ENCODE data around the gene ODC1.

DNA sequence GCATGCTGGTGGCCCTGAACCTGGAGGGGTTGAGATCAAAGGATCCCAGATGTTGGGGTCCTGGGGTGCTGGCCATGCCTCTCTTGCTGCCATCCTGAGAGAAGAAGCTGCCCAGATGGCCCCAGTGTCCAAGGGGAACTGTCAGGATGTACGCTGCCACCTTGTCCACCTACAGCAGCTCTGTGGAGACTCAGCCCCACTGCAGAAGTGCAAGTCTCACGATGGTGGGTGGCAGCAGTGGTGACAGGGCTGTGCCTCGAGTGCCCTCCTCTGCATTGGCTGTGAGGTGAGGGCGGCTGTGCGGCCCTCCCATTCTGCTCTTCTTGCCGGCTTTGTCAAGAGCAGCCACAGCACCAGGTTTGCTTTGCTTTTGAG is 24.7 kb downstream of the ODC1 start:
- TF ChIP-seq, protein P1, sequence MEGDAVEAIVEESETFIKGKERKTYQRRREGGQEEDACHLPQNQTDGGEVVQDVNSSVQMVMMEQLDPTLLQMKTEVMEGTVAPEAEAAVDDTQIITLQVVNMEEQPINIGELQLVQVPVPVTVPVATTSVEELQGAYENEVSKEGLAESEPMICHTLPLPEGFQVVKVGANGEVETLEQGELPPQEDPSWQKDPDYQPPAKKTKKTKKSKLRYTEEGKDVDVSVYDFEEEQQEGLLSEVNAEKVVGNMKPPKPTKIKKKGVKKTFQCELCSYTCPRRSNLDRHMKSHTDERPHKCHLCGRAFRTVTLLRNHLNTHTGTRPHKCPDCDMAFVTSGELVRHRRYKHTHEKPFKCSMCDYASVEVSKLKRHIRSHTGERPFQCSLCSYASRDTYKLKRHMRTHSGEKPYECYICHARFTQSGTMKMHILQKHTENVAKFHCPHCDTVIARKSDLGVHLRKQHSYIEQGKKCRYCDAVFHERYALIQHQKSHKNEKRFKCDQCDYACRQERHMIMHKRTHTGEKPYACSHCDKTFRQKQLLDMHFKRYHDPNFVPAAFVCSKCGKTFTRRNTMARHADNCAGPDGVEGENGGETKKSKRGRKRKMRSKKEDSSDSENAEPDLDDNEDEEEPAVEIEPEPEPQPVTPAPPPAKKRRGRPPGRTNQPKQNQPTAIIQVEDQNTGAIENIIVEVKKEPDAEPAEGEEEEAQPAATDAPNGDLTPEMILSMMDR (IDR thresholded peaks at IDR 0.05; ENCODE audit: insufficient read depth, low read depth, low read length): no peak
- TF ChIP-seq EZH2 (IDR thresholded peaks at IDR 0.05; ENCODE audit: insufficient read depth, low read length): no peak

All from astrocyte (in vitro differentiated cells and primary cell).